HG02852 (cell line): ENCODE results near the gene SLC24A5.

Experiments used
- ATAC-seq: cut with Tn5 transposase; IDR thresholded peaks from one replicate; pipeline ENCODE4 v1.9.1; 2021; ENCODE audit warnings: mild to moderate bottlenecking, moderate library complexity; ENCODE audit not compliant: unreplicated experiment

SLC24A5 gene

GRCh38 chr15:48185529-48185928, 64.7 kb downstream of the SLC24A5 start:
- no peak for ATAC-seq

- ATAC-seq = no peak
Observed at GRCh38 chr15:48186271-48186670, 65.5 kb downstream of the SLC24A5 start.

- ATAC-seq = no peak
Observed at GRCh38 chr15:48190932-48191573, 70.3 kb downstream of the SLC24A5 start.

GRCh38 chr15:48191574-48192225, 70.9 kb downstream of the SLC24A5 start, which contains the start of gene CTXN2:
Gene CTXN2, plus strand, starts transcription at chr15:48191665. Its CDS starts 9,636 bp downstream, at chr15:48201301.
- no peak for ATAC-seq
